ENCODE measurements around the gene PDE7B.

The PDE7B gene

DNA sequence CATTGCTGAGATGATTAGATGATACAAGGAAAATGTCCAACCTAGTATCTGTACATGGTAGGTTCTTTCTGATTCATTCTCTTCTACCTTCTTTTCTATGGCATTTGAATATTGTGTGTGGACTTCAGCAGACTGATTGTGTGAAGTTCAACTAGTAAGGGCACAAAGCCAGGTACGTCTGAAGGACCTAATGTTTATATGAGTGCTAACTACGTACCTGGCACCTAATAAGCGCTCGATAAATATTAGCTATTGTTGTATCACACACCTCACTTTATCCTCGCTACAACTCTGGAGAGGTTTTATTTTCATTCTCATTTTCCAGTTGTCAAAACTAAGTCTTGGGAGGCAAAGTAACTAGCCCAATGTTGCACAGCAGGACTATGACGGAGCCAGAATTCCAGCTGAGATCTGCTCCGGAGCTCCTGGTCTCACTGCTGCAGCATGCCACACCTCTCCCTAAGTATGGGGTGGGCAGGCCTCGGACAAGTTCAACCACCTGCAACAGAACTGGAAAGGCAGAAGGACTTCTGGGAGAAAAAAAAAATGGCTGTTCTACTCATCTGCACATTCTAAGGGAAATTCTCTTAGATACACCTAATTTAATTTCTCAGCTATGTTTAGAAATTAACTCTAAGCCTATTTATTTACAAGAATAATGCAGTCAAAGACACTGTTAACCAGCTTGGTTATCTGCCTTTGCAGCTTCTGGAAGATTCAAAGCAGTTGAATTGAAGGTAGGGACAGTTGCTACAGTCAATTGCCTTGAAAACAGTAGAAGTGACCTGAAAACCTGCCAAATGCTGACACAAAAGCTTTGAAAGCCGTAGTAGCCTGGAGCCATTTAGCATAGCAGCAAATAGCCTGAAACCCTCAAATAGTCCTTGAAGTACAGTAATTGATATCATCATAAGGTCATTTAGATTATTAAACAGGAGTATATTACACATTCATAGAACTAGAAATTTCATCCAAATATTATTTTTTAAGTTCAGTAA is 165.0 kb downstream of the PDE7B start:
- no peaks in the 10 kb centered on the region for H3K9me3 ChIP-seq (replicated peaks; ENCODE audit: low read length)
- no peaks in the 10 kb centered on the region for H3K27me3 ChIP-seq (ENCODE audit: control insufficient read depth, insufficient read depth, low read length)
- H3K4me2 ChIP-seq (ENCODE audit: low read length) = no peak overlapping the region
- no peaks in the 10 kb centered on the region for H3K36me3 ChIP-seq (ENCODE audit: insufficient read depth, low read length)
- no peak overlapping the region for H3K4me3 ChIP-seq (ENCODE audit: low read length)
- H3K4me1 ChIP-seq (ENCODE audit: control insufficient read depth, insufficient read depth, low read length) = peaks cover 41% of the 10 kb centered on the region
- H3K9ac ChIP-seq (ENCODE audit: low read depth, low read length) = no peak overlapping the region

DNA sequence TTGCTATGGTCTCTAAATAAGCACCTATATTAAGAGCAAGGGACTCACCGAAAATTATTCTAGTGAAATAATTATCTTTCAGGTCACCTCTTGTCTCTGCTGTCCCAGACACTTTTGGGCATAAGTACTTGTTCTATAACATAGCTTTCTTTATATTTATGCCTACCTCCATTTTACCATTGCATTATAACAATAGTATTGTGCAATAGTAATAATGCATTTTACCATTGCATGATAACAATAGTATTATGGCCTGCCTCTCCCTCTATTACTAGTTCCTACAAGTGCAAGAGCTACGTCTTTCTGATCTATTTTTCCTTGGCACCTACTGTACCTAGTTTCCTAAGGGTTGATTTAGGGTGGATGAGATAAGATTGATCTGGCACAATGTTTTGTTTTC is 169.2 kb downstream of the PDE7B start:
- Histone ChIP-seq H3K27me3 (ENCODE audit: control insufficient read depth, insufficient read depth, low read length) (no peaks in the 10 kb centered on the region), H3K36me3 (ENCODE audit: insufficient read depth, low read length) (no peaks in the 10 kb centered on the region), H3K9ac (ENCODE audit: low read depth, low read length) (no peak overlapping the region), H3K4me2 (ENCODE audit: low read length) (no peak overlapping the region), H3K4me3 (ENCODE audit: low read length) (no peak overlapping the region), H3K4me1 (ENCODE audit: control insufficient read depth, insufficient read depth, low read length) (peaks cover 2% of the 10 kb centered on the region), H3K9me3 (replicated peaks; ENCODE audit: low read length) (no peaks in the 10 kb centered on the region)

DNA sequence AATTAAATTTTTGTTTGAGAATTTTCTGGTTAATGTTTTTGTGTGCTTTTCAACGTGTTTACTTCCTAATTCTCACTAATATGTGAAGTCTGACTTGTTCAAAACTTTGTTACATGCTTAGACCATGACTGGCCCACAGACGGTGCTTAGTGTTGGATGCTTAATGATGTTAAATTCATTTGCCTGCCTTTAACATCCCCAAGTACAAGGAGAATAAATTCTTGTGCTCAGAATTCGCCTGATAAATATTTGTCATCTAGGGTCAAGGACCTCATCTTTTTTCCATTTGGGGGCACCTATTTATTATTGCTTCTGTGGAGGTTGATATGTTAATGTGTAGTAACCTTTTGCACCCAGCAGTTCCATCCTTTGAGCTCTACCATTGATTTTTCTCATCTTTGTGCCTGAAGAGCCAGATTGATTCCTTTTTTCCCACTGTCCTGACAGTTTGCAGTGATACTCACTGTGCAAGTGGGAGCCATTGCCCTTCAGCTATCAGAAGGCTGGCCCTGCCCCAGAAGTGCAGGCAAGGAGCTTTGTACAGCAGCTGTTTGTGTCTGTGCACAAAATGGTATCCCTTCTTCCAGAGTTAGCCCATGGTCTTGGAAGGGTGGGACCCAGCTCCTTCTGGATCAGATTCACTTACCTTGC is 170.8 kb downstream of the PDE7B start:
- no peak overlapping the region for H3K9ac ChIP-seq (ENCODE audit: low read depth, low read length)
- H3K36me3 ChIP-seq (ENCODE audit: insufficient read depth, low read length) = no peaks in the 10 kb centered on the region
- H3K27me3 ChIP-seq (ENCODE audit: control insufficient read depth, insufficient read depth, low read length) = no peaks in the 10 kb centered on the region

DNA sequence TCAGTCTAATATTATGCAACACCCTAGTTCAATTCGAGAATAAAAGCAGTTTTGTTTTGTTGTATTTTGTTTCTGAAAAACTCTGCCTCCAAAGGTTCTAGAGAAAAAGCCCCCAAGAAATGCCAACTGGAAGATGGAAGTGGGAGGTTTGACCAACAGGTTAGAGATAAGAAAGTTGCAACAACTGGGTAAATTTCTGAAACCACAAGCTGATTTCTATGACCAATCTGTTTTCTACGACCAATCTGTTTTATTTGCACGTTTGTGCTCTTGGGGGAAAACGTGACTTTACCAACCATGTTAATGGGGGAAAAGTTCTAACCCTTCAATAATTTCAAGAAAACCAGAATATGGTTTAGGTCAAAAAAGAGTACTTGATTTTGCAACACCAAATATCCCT is 173.2 kb downstream of the PDE7B start:
- Histone ChIP-seq H3K4me2 (ENCODE audit: low read length) (no peak overlapping the region), H3K9me3 (replicated peaks; ENCODE audit: low read length) (no peaks in the 10 kb centered on the region), H3K4me1 (ENCODE audit: control insufficient read depth, insufficient read depth, low read length) (no peaks in the 10 kb centered on the region), H3K4me3 (ENCODE audit: low read length) (no peak overlapping the region), H3K9ac (ENCODE audit: low read depth, low read length) (no peak overlapping the region), H3K36me3 (ENCODE audit: insufficient read depth, low read length) (no peaks in the 10 kb centered on the region), H3K27me3 (ENCODE audit: control insufficient read depth, insufficient read depth, low read length) (no peaks in the 10 kb centered on the region)

More for the DNA sequence above, 170.8 kb downstream of the PDE7B start:
- no peak overlapping the region for H3K4me3 ChIP-seq (ENCODE audit: low read length)
- no peaks in the 10 kb centered on the region for H3K4me1 ChIP-seq (ENCODE audit: control insufficient read depth, insufficient read depth, low read length)
- H3K4me2 ChIP-seq (ENCODE audit: low read length) = no peak overlapping the region
- no peaks in the 10 kb centered on the region for H3K9me3 ChIP-seq (replicated peaks; ENCODE audit: low read length)

DNA sequence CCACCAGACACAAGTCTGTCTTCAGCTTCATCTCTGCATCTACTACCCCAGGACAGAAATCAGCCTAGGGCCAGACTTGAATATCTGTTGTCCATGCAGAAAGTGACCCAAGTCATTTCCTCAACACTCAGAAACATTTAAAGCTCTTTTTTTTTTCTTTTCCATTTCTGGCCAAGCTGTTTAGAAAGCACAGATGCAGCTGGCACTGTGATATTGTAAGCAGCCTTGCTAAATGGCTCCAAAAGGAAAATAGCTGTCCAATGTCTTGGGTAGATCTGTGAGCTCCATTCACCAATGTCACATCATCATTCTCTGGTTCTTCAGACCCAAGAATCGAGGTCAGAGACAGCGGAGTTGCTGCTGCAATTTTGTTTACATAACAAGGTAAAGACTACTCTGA is 174.2 kb downstream of the PDE7B start:
- H3K4me3 ChIP-seq (ENCODE audit: low read length) = no peak overlapping the region
- no peak overlapping the region for H3K9ac ChIP-seq (ENCODE audit: low read depth, low read length)
- no peaks in the 10 kb centered on the region for H3K36me3 ChIP-seq (ENCODE audit: insufficient read depth, low read length)
- H3K4me1 ChIP-seq (ENCODE audit: control insufficient read depth, insufficient read depth, low read length) = no peaks in the 10 kb centered on the region
- H3K27me3 ChIP-seq (ENCODE audit: control insufficient read depth, insufficient read depth, low read length) = no peaks in the 10 kb centered on the region
- H3K4me2 ChIP-seq (ENCODE audit: low read length) = no peak overlapping the region
- H3K9me3 ChIP-seq (replicated peaks; ENCODE audit: low read length) = no peaks in the 10 kb centered on the region

DNA sequence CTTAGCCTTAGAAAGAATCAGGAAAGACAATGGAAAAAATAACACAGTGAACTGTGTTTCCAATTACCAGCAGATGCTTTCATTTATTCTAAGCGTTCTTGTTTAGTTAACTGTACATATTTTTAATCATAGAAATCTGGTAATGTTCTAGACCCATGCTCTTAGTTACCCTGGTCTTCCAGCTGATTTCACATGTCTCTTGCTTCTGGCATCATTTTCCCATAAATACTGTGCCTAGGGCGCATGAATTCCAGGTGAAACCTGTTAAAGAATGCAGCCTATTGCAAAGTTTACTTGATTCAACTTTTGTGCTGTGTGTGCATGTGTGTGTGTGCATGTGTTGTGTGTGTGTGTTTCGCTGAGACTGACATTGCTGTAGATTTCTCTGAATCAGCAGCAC is 178.6 kb downstream of the PDE7B start:
- H3K4me3 ChIP-seq (ENCODE audit: low read length) = no peak overlapping the region
- H3K4me1 ChIP-seq (ENCODE audit: control insufficient read depth, insufficient read depth, low read length) = peaks cover 2% of the 10 kb centered on the region
- no peaks in the 10 kb centered on the region for H3K27me3 ChIP-seq (ENCODE audit: control insufficient read depth, insufficient read depth, low read length)
- no peak overlapping the region for H3K9ac ChIP-seq (ENCODE audit: low read depth, low read length)
- no peaks in the 10 kb centered on the region for H3K9me3 ChIP-seq (replicated peaks; ENCODE audit: low read length)
- no peak overlapping the region for H3K4me2 ChIP-seq (ENCODE audit: low read length)
- no peaks in the 10 kb centered on the region for H3K36me3 ChIP-seq (ENCODE audit: insufficient read depth, low read length)

DNA sequence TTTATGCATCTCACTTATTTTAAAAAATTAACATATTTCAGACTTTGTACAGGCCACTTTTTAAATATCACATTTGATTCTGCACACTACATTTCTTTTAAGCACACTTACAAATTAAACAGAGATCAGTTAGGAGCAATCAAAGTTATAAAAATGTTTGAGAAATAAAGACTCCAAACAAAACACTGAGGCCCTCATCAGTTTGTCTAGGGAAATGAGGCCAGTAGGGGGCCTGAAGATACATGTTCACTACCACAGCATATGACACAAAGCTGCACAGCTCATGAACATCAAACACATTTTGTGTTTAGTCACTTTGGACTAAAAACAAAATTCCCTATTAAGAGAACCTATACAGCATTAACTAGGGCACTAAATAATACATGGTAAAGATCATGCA is 180.5 kb downstream of the PDE7B start:
- Histone ChIP-seq H3K9ac (ENCODE audit: low read depth, low read length) (no peak overlapping the region), H3K4me2 (ENCODE audit: low read length) (no peak overlapping the region), H3K4me3 (ENCODE audit: low read length) (no peak overlapping the region), H3K36me3 (ENCODE audit: insufficient read depth, low read length) (no peaks in the 10 kb centered on the region), H3K9me3 (replicated peaks; ENCODE audit: low read length) (no peaks in the 10 kb centered on the region), H3K27me3 (ENCODE audit: control insufficient read depth, insufficient read depth, low read length) (no peaks in the 10 kb centered on the region), H3K4me1 (ENCODE audit: control insufficient read depth, insufficient read depth, low read length) (peaks cover 21% of the 10 kb centered on the region)

DNA sequence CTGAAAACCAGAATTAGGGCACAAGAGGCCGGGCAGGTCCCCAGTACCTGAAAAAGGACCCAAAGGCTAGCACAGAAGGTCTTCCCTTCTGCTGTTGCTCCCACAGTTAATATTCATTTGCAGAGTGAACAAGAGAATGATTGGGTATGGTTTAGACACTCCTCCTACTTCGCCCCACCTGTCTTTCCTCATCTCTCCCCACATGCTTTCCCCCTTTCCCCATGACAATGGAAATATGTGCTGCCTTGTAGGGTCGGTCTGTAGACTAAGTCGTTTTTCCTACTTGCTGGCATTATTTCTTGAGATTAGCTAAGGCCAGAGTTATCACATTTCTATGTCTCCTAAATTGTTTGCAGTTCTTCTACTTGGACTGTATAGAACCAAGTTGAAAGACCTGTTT is 181.9 kb downstream of the PDE7B start:
- Histone ChIP-seq H3K4me1 (ENCODE audit: control insufficient read depth, insufficient read depth, low read length) (peaks cover 35% of the 10 kb centered on the region), H3K4me3 (ENCODE audit: low read length) (no peak overlapping the region), H3K27me3 (ENCODE audit: control insufficient read depth, insufficient read depth, low read length) (no peaks in the 10 kb centered on the region), H3K4me2 (ENCODE audit: low read length) (no peak overlapping the region), H3K36me3 (ENCODE audit: insufficient read depth, low read length) (no peaks in the 10 kb centered on the region), H3K9me3 (replicated peaks; ENCODE audit: low read length) (no peaks in the 10 kb centered on the region), H3K9ac (ENCODE audit: low read depth, low read length) (no peak overlapping the region)

DNA sequence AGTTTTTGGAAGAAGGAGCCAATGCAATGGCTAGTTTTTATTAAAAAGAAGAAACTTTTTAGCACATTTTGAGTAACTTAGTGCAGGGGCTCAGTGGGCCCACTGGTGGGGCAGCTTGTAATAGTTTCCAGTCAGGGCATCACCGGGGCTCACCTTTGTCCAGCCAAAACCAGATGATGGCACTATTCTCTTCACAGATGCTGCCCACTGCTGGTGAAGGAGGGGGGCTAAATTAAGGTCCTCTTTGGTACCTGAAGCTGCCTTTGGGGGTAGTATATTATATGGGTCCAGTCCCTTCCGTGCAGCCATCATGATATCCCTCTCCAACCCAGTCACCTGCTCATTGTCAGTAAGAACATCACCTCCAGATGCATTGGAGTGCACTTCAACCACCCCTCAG is 182.9 kb downstream of the PDE7B start:
- no peak overlapping the region for H3K4me2 ChIP-seq (ENCODE audit: low read length)
- peaks cover 38% of the 10 kb centered on the region for H3K4me1 ChIP-seq (ENCODE audit: control insufficient read depth, insufficient read depth, low read length)
- no peaks in the 10 kb centered on the region for H3K36me3 ChIP-seq (ENCODE audit: insufficient read depth, low read length)
- H3K9me3 ChIP-seq (replicated peaks; ENCODE audit: low read length) = no peaks in the 10 kb centered on the region
- H3K27me3 ChIP-seq (ENCODE audit: control insufficient read depth, insufficient read depth, low read length) = no peaks in the 10 kb centered on the region
- H3K4me3 ChIP-seq (ENCODE audit: low read length) = no peak overlapping the region
- no peak overlapping the region for H3K9ac ChIP-seq (ENCODE audit: low read depth, low read length)

DNA sequence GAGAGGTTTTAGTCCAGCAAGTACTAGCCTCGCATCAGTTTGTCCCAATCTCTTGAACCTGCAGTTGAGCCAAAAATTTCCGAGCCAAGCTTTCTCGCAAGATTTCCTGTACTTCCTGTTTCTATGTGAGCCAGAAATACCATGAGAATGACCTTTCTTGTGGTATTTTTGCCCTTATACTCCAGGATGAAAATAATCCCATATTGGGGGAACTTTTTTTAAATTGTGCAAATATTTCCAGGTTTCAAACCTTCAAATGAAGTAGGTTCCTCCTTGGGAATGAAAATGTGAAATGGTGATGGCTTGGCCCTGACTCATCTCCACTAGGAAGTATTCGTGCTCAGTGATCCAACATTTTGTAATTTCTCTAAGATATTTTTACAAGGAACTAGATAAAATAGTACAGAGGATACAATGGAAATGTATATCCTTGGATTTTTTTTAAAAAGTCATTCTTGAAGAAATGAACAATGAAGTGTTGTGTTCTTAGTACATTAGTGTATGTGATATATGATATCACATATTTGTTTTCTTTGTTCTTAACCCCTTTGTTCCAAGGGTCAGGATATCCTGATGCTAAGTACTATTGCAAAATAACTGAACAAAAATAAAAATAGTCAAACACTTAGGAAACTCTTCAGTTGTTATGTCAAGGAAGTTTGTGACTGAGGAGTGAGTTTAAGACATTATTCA is 184.0 kb downstream of the PDE7B start:
- Histone ChIP-seq H3K9ac (ENCODE audit: low read depth, low read length) (peak overlapping the region; percentile 27), H3K27me3 (ENCODE audit: control insufficient read depth, insufficient read depth, low read length) (no peaks in the 10 kb centered on the region), H3K4me2 (ENCODE audit: low read length) (peak overlapping the region; percentile 77), H3K4me1 (ENCODE audit: control insufficient read depth, insufficient read depth, low read length) (peaks cover 38% of the 10 kb centered on the region), H3K36me3 (ENCODE audit: insufficient read depth, low read length) (no peaks in the 10 kb centered on the region), H3K9me3 (replicated peaks; ENCODE audit: low read length) (no peaks in the 10 kb centered on the region), H3K4me3 (ENCODE audit: low read length) (no peak overlapping the region)

DNA sequence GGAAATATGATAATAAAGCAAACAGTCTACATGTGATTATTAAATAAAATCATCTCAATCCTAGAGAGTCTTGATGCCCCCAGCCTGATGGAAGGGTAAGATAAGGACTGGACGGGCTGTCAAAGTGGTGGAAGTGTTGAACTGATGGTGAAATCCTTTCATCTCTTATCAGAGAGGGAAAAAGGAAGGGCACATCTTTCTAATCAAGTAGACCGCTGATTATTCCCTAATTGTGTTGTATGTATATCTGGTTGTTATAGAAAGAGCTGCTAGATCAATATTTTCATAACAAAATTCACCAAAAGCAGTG is 184.5 kb downstream of the PDE7B start:
- Histone ChIP-seq H3K4me1 (ENCODE audit: control insufficient read depth, insufficient read depth, low read length) (peaks cover 38% of the 10 kb centered on the region), H3K4me3 (ENCODE audit: low read length) (no peak overlapping the region), H3K9ac (ENCODE audit: low read depth, low read length) (peak overlapping the region; percentile 27), H3K36me3 (ENCODE audit: insufficient read depth, low read length) (no peaks in the 10 kb centered on the region), H3K4me2 (ENCODE audit: low read length) (peak overlapping the region; percentile 77), H3K27me3 (ENCODE audit: control insufficient read depth, insufficient read depth, low read length) (no peaks in the 10 kb centered on the region), H3K9me3 (replicated peaks; ENCODE audit: low read length) (no peaks in the 10 kb centered on the region)
